Lower leg skin (tissue), 3 donors: ENCODE measurements around the gene PLXDC2.

ENCODE experiments used
- POLR2A ChIP-seq, 2 donors: fragments of 450-650 bp; IDR thresholded peaks; one replicate each; pipeline ENCODE4 v1.6.1; 2016 to 2017; ENCODE audit warnings: antibody characterized with exemption in 2 of 2, mild to moderate bottlenecking in 1 of 2, moderate library complexity in 1 of 2
- TF ChIP-seq, protein P1 (sequence below), 3 donors: fragments of 450-650 bp; IDR thresholded peaks; one replicate each; pipeline ENCODE4 v1.5.1; 2016; ENCODE audit warnings: antibody characterized with exemption in 3 of 3, mild to moderate bottlenecking in 3 of 3, moderate library complexity in 2 of 3

- TF ChIP-seq, protein P1, sequence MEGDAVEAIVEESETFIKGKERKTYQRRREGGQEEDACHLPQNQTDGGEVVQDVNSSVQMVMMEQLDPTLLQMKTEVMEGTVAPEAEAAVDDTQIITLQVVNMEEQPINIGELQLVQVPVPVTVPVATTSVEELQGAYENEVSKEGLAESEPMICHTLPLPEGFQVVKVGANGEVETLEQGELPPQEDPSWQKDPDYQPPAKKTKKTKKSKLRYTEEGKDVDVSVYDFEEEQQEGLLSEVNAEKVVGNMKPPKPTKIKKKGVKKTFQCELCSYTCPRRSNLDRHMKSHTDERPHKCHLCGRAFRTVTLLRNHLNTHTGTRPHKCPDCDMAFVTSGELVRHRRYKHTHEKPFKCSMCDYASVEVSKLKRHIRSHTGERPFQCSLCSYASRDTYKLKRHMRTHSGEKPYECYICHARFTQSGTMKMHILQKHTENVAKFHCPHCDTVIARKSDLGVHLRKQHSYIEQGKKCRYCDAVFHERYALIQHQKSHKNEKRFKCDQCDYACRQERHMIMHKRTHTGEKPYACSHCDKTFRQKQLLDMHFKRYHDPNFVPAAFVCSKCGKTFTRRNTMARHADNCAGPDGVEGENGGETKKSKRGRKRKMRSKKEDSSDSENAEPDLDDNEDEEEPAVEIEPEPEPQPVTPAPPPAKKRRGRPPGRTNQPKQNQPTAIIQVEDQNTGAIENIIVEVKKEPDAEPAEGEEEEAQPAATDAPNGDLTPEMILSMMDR (IDR thresholded peaks at IDR 0.05): no peak
- no peak for TF ChIP-seq POLR2A (IDR thresholded peaks at IDR 0.05)
Observed at GRCh38 chr10:19922236-19922963, 106.2 kb downstream of the PLXDC2 start.
